NK-92 (cell line): Measurements from ENCODE around the gene LIPC.
"Not testable (repeated sequence)": the region's sequence is repeated elsewhere in the genome, so short reads cannot be mapped to it uniquely, and the experiment has no call there.

Source experiments
- DNase-seq: peaks from one replicate; lab custom pipeline; 2025; ENCODE audit not compliant: unreplicated experiment; lab: John Stamatoyannopoulos, UW

Gene LIPC

DNA sequence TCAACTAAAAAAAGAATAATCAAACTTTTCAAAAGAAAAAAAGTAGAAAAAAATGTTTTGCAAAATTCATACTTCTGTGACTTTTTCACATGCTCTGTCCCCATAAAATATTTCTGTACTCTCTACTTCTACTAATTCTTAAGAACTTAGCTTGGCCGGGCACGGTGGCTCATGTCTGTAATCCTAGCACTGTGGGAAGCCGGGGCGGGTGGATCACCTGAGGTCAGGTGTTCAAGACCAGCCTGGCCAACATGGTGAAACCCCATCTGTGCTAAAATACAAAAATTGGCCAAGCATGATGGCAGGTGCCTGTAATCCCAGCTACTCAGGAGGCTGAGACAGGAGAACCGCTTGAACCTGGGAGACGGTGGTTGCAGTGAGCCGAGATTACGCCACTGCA, 172.1 kb downstream of the LIPC start:
- not testable (repeated sequence) for DNase-seq

DNA sequence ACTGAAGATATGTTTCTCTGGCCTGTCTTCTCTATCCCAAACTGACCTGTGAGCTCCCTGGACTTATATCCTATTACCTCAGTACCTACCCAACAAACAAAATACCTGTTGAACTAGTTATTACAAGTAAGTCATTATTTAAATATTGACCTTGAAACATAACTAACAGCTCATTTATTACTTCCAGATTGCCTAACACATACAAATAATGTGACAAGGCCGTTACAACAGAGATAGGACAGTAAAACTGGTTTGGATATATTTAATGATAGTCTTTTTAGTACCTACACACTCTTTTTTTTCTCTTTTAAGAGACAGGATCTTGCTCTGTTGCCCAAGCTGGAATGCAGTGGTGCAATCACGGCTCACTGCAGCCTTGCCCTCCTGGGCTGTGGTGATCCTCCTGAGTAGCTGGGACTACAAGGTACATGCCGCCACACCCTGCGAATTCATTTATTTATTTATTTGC, 172.7 kb downstream of the LIPC start:
- DNase-seq = no peak

DNA sequence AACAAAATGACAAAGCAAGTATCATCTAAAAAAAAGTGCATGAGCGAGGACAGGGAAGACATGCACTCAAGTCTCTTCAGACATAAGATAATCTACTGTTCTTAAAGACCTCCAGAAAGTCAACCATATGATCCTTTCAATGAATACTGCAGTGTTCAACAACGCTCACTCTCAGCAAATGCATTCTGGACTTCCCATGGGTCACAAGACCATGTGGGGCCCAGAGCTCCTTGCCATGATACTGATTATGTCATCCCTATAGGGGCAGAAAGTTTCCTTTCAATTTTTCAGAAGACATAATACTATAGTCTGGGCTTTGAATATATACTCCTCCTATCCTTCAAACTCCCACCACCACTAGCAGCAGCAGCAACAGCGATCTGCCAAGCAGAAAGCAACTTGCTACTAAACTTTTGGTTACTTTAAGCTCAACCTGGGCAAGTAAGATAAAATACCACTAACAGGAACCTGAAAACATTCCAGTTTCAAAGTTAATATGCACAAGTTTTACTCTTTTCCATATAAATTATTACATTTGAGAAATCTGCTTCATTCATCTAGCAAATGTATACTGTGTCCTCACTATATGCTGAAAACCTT, 174.2 kb downstream of the LIPC start:
- no peak for DNase-seq

DNA sequence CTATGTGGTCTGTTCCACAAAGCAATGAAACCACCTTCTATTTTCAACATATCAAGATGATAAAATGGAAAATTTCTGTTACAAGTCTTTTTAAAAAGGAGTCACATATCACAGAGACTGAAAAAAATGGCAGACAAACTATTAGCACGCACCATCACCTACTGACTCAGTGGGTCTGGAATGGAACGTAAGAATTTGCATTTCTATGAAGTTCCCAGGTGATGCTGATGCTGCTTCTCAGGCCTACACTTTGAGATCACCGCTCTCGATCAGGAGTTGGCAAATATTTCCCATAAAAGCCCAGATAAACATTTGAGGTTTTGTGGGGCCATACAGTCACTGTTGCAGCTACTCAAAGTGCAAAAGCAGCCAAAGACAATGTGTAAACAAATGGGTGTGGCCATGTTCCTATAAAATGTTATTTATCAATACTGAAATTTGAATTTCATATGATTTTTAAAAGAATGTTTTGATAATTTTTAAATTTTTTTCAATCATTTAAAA, 174.8 kb downstream of the LIPC start:
- DNase-seq = no peak

DNA sequence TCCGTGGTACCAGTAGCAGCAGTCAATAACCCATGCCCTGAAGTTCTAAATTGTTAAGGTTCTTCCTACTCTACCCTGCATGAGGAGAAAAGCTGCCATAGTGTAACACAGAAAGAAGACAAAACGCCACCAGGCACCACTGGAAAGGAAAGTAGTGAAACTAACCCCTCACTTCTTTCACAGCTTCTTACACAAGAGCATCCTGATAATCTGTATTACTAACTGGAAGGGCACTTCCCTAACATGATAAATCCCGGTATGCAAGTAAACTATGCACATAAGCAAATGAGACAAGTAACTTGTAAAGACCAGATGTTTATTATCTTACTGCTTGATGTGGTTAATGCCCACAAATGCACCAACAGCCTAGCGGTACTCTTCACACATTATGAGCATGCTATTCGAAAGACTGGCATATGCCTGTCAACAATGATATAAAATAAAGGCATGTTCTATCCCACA, 176.4 kb downstream of the LIPC start:
- no peak for DNase-seq

DNA sequence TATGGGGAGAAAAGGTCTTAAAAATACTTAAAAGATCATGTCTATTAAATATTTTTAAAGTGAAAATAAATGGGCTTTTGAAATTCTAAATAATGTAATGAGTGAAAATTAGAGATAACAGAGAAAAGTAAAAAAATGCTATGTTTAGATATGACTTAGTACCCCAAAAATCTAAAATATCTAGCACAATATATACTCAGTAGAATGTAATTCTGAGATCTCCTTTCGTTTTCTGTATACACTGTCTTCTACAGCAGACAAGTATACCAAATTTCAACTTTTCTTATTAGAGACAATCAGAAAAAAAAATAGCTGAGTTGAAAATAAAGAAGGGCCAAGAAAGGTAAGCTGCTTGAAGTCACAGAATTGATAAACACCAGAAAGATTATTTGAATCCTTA, 176.9 kb downstream of the LIPC start:
- no peak for DNase-seq

DNA sequence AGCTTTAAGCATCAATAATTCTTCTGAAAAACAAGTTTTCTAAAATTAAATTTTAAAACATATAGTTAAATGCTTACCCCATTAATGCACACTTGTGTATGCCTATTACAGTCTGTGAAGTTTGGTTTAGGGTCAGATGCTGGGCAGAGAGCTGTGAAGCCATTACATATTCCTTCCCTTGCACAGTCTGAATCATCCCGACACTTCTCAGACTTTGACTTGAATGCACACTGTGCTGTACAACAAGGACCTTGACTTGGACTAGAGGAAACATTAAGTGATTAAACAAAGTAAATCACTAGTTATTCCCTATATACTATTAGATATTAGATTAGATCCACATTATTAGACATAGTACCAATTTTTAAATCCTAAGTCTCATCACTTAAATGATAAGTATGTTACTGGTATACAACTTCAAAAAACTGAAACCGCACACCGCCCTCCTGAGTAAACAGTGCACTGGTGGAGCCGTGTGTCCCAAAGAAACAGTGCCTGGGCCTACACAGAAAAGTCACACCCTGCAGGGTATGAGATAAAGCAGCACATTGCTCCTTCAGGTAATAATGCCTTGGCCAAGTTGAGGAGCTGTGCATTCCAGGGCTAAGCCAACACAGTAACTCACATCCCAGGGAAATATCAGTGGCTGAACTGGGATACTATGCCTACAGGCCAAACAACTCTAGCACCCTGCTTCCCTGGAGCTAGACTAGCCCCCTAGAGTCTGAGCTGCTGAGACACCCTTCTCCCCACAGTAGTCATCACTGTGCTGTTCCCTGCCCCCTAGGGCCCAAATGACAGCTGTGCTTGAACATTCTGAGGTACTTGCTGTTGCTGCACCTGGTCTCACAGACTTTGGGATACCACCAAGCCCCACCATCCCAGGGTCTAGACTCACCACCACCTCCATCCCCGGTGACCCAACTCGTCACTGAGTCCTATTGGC, 180.2 kb downstream of the LIPC start:
- DNase-seq = no peak

DNA sequence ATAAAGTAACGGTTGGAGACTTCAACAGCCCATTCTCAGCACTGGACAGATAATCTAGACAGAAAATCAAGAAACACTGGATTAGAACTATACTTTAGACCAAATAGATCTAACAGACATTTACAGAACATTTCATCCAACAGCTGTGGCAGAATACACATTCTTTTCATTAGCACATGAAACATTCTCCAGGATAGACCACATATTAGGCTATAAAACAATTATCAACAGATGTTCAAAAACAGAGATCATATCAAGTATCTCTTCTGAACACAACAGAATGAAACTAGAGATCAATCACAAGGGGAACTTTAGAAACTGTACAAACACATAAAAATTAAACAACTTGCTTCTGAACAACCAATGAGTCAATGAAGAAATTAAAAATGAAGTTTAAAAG, 184.4 kb downstream of the LIPC start:
- DNase-seq = no peak
